SK-N-SH (cell line): ENCODE data around the gene TTLL12. TPM values are rescaled to one million over a fixed set of nuclear protein-coding genes. Genes with fewer than 3 reads are reported as not detected.

Source experiments
- CTCF ChIA-PET: fragments of 300-600, 350-600 bp; formaldehyde crosslinking; extraction: SDS; loops from one replicate; lab custom pipeline; 2021; lab: Yijun Ruan, JAX
- POLR2A ChIA-PET: fragments of 350-600 bp; sonication (Branson Sonifier 250); formaldehyde crosslinking; extraction: SDS; loops from one replicate; lab custom pipeline; 2020; ENCODE audit warnings: antibody characterized with exemption, inconsistent platforms; lab: Yijun Ruan, JAX
- DNase-seq: peaks from one replicate; pipeline ENCODE4 v3.0.0; 2012
- H2AFZ ChIP-seq: fragments of 200-600 bp; sonication (generic); 2 replicates; pipeline ENCODE4 v1.8.1; 2016; ENCODE audit warnings: antibody characterized with exemption, mild to moderate bottlenecking, low read depth
- H3F3A ChIP-seq: fragments of 200-600 bp; sonication (generic); replicated peaks from 2 replicates; pipeline ENCODE3; 2016; ENCODE audit warnings: antibody characterized with exemption, mild to moderate bottlenecking; ENCODE audit not compliant: insufficient read depth
- H3K27ac ChIP-seq, 2 experiments: fragments of 200-500 bp in 1 of 2; fragments of 200-600 bp in 1 of 2; sonication (Bioruptor generic) in 1 of 2; sonication (generic), shearing (Covaris generic) in 1 of 2; 2 replicates each; pipeline versions ENCODE4 v1.5.1 to v1.6.1; 2014 to 2016; ENCODE audit warnings: low read depth in 2 of 2, inconsistent platforms in 1 of 2, low read length in 1 of 2, mild to moderate bottlenecking in 1 of 2, mixed read lengths in 1 of 2
- H3K27me3 ChIP-seq: fragments of 200-600 bp; sonication (generic), shearing (Covaris generic); 2 replicates; pipeline ENCODE4 v1.6.1; 2016; ENCODE audit warnings: mixed run types; ENCODE audit not compliant: insufficient read depth
- H3K36me3 ChIP-seq, 2 experiments: fragments of 200-500 bp in 1 of 2; fragments of 200-600 bp in 1 of 2; sonication (Bioruptor generic) in 1 of 2; sonication (generic) in 1 of 2; replicated peaks in 1 of 2; 2 replicates each; pipeline versions ENCODE3 to v1.5.1; 2014 to 2016; ENCODE audit warnings: low read length in 1 of 2, mild to moderate bottlenecking in 1 of 2; ENCODE audit not compliant: insufficient read depth in 2 of 2, control insufficient read depth in 1 of 2
- H3K4me1 ChIP-seq, 2 experiments: fragments of 200-500 bp in 1 of 2; fragments of 200-600 bp in 1 of 2; sonication (Bioruptor generic) in 1 of 2; sonication (generic), shearing (Covaris generic) in 1 of 2; 2 replicates each; pipeline versions ENCODE4 v1.5.1 to v1.6.1; 2014 to 2016; ENCODE audit warnings: low read depth in 1 of 2, low read length in 1 of 2, mixed run types in 1 of 2; ENCODE audit not compliant: insufficient read depth in 2 of 2, control insufficient read depth in 1 of 2
- H3K4me2 ChIP-seq: fragments of 200-600 bp; sonication (generic), shearing (Covaris generic); 2 replicates; pipeline ENCODE4 v1.6.1; 2017; ENCODE audit warnings: mixed run types
- H3K4me3 ChIP-seq, 2 experiments: fragments of 200-500 bp in 1 of 2; fragments of 200-600 bp in 1 of 2; sonication (Bioruptor generic) in 1 of 2; sonication (generic), shearing (Covaris generic) in 1 of 2; 2 replicates each; pipeline versions ENCODE4 v1.5.1 to v1.8.1; 2014 to 2016; ENCODE audit warnings: low read depth in 2 of 2, inconsistent platforms in 1 of 2, low read length in 1 of 2, mild to moderate bottlenecking in 1 of 2, mixed read lengths in 1 of 2, moderate library complexity in 1 of 2
- H3K79me2 ChIP-seq: fragments of 200-600 bp; sonication (generic); 2 replicates; pipeline ENCODE4 v1.8.1; 2017; ENCODE audit warnings: mild to moderate bottlenecking; ENCODE audit not compliant: insufficient read depth
- H3K9ac ChIP-seq: fragments of 200-600 bp; sonication (generic); 2 replicates; pipeline ENCODE4 v1.6.1; 2017; ENCODE audit warnings: mixed run types
- H3K9me2 ChIP-seq: fragments of 200-600 bp; sonication (generic); 2 replicates; pipeline ENCODE4 v1.6.1; 2017; ENCODE audit warnings: mixed run types
- H3K9me3 ChIP-seq: fragments of 200-600 bp; sonication (generic); 2 replicates; pipeline ENCODE4 v1.6.1; 2017; ENCODE audit warnings: mixed run types, mild to moderate bottlenecking, moderate library complexity
- H4K20me1 ChIP-seq: fragments of 200-600 bp; sonication (generic); 2 replicates; pipeline ENCODE4 v1.6.1; 2017; ENCODE audit warnings: mild to moderate bottlenecking, mixed run types; ENCODE audit not compliant: insufficient read depth
- CTCF ChIP-seq: fragments of 200-600 bp; sonication (generic); IDR thresholded peaks from 2 replicates; pipeline ENCODE4 v1.6.1; 2017; ENCODE audit warnings: antibody characterized with exemption, mild to moderate bottlenecking, moderate library complexity
- ELF1 ChIP-seq: IDR thresholded peaks from 2 replicates; pipeline ENCODE4 v1.4.0; 2012
- EP300 ChIP-seq, 2 experiments: IDR thresholded peaks; 2 replicates each; pipeline versions ENCODE4 v1.4.0 to v1.6.1; 2012; ENCODE audit warnings: borderline replicate concordance in 1 of 2, low read depth in 1 of 2, low read length in 1 of 2
- EZH2phosphoT487 ChIP-seq: fragments of 200-600 bp; sonication (generic); IDR thresholded peaks from 2 replicates; pipeline ENCODE4 v1.6.1; 2017; ENCODE audit warnings: low read depth, mixed run types, mild to moderate bottlenecking, antibody characterized with exemption, moderate library complexity, borderline replicate concordance
- FOSL2 ChIP-seq: IDR thresholded peaks from 2 replicates; pipeline ENCODE4 v1.4.0; 2012; ENCODE audit warnings: low read depth, mild to moderate bottlenecking, moderate library complexity, borderline replicate concordance
- FOXJ3 ChIP-seq: sonication (generic); formaldehyde crosslinking; IDR thresholded peaks from 2 replicates; pipeline ENCODE4 v1.5.1; 2020; ENCODE audit warnings: mild to moderate bottlenecking, missing genetic modification reagents
- MXI1 ChIP-seq: IDR thresholded peaks from 2 replicates; pipeline ENCODE4 v1.6.1; 2012; ENCODE audit warnings: mild to moderate bottlenecking, low read depth, low read length, improper control_type of control experiment
- POLR2AphosphoS5 ChIP-seq: IDR thresholded peaks from 2 replicates; pipeline ENCODE4 v1.6.1; 2012; ENCODE audit warnings: low read depth, low read length
- RAD21 ChIP-seq: IDR thresholded peaks from 2 replicates; pipeline ENCODE4 v1.6.1; 2012; ENCODE audit warnings: mild to moderate bottlenecking, low read length
- RXRA ChIP-seq: IDR thresholded peaks from 2 replicates; pipeline ENCODE4 v1.4.0; 2012; ENCODE audit warnings: low read depth, mild to moderate bottlenecking, borderline replicate concordance
- ZBTB33 ChIP-seq: IDR thresholded peaks from 2 replicates; pipeline ENCODE4 v1.4.0; 2012; ENCODE audit warnings: low read depth, borderline replicate concordance
- WGBS: methylation state at CpG from one replicate; pipeline ENCODE4 v1.1.6; 2017; ENCODE audit warnings: low lambda C conversion rate; 5-methylcytosine and 5-hydroxymethylcytosine counted together
- polyA plus RNA-seq, 3 experiments: library from polyadenylated mRNA; depleted of rRNA; stranded (reverse); fragments of >200 nt; gene quantifications; 2 replicates each; pipeline ENCODE4 v1.2.3, GENCODE V29; 2012
- TF ChIP-seq, protein P1 (sequence below): fragments of 150-350 bp; IDR thresholded peaks from 2 replicates; pipeline ENCODE4 v1.6.1; 2016; ENCODE audit warnings: mild to moderate bottlenecking, low read depth, low read length
- TF ChIP-seq, protein P2 (sequence below): IDR thresholded peaks from 2 replicates; pipeline ENCODE4 v1.4.0; 2012; ENCODE audit warnings: low read depth, borderline replicate concordance
- TF ChIP-seq, protein P3 (sequence below): IDR thresholded peaks from 2 replicates; pipeline ENCODE4; 2012

The TTLL12 gene
- polyA plus RNA-seq, 1 of the 3 experiments (the other 2 are of a cell fraction): 11.5 TPM

GRCh38 chr22:43180670-43181069 is 6.3 kb downstream of the TTLL12 start:
- no CpG with 5 or more reads among the region's 15 CpGs for WGBS

GRCh38 chr22:43179911-43180195 is 7.1 kb downstream of the TTLL12 start:
- WGBS: 100% methylated on average over 1 of the region's 15 CpGs

More at GRCh38 chr22:43180670-43181069, 6.3 kb downstream of the TTLL12 start:
- Histone ChIP-seq H3K9ac (no peak overlapping the region), H3K9me3 (no peaks in the 10 kb centered on the region), H3K36me3 (peaks cover 0 to 9% of the 10 kb centered on the region in 2 experiments), H3K27ac (no peak overlapping the region), H3K9me2 (no peaks in the 10 kb centered on the region), H2AFZ (no peak overlapping the region), H3K4me2 (no peak overlapping the region), H4K20me1 (no peaks in the 10 kb centered on the region), H3F3A (no peaks in the 10 kb centered on the region), H3K27me3 (no peaks in the 10 kb centered on the region), H3K4me3 (no peak overlapping the region), H3K79me2 (peaks cover 2% of the 10 kb centered on the region; the same call in 1 of the 2 replicates), H3K4me1 (peaks cover 0 to 9% of the 10 kb centered on the region in 2 experiments; a peak in 1 of 4 replicates)
- TF ChIP-seq, protein P1, sequence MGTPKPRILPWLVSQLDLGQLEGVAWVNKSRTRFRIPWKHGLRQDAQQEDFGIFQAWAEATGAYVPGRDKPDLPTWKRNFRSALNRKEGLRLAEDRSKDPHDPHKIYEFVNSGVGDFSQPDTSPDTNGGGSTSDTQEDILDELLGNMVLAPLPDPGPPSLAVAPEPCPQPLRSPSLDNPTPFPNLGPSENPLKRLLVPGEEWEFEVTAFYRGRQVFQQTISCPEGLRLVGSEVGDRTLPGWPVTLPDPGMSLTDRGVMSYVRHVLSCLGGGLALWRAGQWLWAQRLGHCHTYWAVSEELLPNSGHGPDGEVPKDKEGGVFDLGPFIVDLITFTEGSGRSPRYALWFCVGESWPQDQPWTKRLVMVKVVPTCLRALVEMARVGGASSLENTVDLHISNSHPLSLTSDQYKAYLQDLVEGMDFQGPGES: no peak
- TF ChIP-seq EZH2phosphoT487: no peak
- POLR2A ChIA-PET: no interaction called here
- CTCF ChIA-PET: no interaction called here
- DNase-seq: no peak

More at GRCh38 chr22:43179911-43180195, 7.1 kb downstream of the TTLL12 start:
- H3K36me3 ChIP-seq: peaks cover 0 to 9% of the 10 kb centered on the region in 2 experiments
- peaks cover 0 to 4% of the 10 kb centered on the region in 2 experiments; a peak in 1 of 4 replicates for H3K4me1 ChIP-seq
- H3K27ac ChIP-seq: no peak overlapping the region
- no peak overlapping the region for H2AFZ ChIP-seq
- H3K4me2 ChIP-seq: no peak overlapping the region
- no peaks in the 10 kb centered on the region for H3K9me2 ChIP-seq
- no peak overlapping the region for H3K9ac ChIP-seq
- no peak for DNase-seq
- POLR2A ChIA-PET: interaction anchor here (1.0 kb wide), 2 partner anchors 8 to 14 kb away, joined by 3 read pairs; no protein-coding TSS in a partner anchor
- no peaks in the 10 kb centered on the region for H3F3A ChIP-seq
- H3K9me3 ChIP-seq: no peaks in the 10 kb centered on the region
- no peaks in the 10 kb centered on the region for H4K20me1 ChIP-seq
- H3K27me3 ChIP-seq: no peaks in the 10 kb centered on the region
- no peak for TF ChIP-seq RXRA
- TF ChIP-seq, protein P2, sequence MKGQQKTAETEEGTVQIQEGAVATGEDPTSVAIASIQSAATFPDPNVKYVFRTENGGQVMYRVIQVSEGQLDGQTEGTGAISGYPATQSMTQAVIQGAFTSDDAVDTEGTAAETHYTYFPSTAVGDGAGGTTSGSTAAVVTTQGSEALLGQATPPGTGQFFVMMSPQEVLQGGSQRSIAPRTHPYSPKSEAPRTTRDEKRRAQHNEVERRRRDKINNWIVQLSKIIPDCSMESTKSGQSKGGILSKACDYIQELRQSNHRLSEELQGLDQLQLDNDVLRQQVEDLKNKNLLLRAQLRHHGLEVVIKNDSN: no peak
- no peak for TF ChIP-seq RAD21
- TF ChIP-seq EZH2phosphoT487: no peak
- no peak for TF ChIP-seq CTCF
- TF ChIP-seq, protein P3, sequence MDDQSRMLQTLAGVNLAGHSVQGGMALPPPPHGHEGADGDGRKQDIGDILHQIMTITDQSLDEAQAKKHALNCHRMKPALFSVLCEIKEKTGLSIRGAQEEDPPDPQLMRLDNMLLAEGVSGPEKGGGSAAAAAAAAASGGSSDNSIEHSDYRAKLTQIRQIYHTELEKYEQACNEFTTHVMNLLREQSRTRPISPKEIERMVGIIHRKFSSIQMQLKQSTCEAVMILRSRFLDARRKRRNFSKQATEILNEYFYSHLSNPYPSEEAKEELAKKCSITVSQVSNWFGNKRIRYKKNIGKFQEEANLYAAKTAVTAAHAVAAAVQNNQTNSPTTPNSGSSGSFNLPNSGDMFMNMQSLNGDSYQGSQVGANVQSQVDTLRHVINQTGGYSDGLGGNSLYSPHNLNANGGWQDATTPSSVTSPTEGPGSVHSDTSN: no peak
- TF ChIP-seq FOXJ3 (CRISPR knock-in tag): no peak
- no peak for TF ChIP-seq EP300 (IDR thresholded peaks at IDR 0.05; ENCODE audit: borderline replicate concordance in 1 of 2, low read depth in 1 of 2, low read length in 1 of 2)
- no peak for TF ChIP-seq MXI1
- no peak for TF ChIP-seq ELF1
- TF ChIP-seq, protein P1: no peak
- TF ChIP-seq POLR2AphosphoS5: no peak
- TF ChIP-seq ZBTB33: no peak
- TF ChIP-seq FOSL2: no peak
- no peak overlapping the region for H3K4me3 ChIP-seq
- CTCF ChIA-PET: no interaction called here
- H3K79me2 ChIP-seq: peaks cover 2% of the 10 kb centered on the region; the same call in 1 of the 2 replicates
